KBM-7 (cell line): Measurements from ENCODE around the gene HBS1L.
"Not testable (repeated sequence)": the region's sequence is repeated elsewhere in the genome, so short reads cannot be mapped to it uniquely, and the experiment has no call there.

ENCODE experiments used
- DNase-seq: peaks from one replicate; pipeline ENCODE4 v3.0.0-alpha.2; 2015
- in situ Hi-C: fragments of 300-500 bp; cut with MboI; formaldehyde crosslinking; loops from 2 replicates; pipeline ENCODE4 v1.14.3; 2020; ENCODE audit warnings: low sequenced_read_pairs, low pct_unique_long_range_greater_than_20kb, mixed read lengths

Gene HBS1L

DNA sequence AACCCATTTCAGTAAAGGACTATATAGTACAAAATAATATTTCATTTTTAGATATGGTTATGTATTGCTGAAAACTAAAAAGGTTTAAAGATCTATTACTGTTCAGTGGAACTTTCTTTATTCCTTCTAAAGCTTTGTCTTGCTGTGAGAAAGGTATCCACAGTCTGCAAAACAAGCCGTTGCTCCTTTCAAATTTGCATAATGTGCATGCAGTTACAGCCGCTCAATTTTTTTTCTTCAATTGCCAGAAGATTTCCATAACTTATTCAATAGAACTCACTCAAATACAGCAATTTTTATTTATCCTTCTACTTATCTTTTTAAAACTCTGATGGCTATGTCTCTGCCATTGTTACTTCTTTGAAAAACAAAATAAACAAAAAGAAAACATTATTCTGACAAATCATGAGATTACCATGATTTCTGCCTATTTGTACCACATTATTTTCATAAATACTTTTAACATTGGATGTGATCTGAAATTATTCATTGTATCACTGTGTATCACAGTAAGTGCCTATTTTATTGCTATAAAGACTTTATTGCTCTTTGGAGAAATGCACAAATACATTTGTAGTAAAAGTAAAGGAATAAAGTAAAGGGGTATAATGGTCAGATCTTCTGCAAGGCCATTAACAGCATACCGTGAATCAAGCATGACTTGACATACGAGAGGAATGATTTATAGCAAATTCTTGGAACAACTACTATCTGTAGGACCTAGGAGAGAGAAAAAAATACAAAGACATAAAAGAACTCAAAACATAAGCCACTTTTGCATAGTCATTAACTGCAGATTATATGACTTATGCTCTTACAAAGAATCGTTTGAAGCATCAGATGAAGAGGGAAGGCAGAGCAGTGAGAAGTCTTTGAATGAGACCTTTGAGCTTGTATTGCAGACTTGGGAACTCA lies 29.6 kb upstream of the HBS1L start:
- in situ Hi-C loops = no loop called here
- DNase-seq = no peak

DNA sequence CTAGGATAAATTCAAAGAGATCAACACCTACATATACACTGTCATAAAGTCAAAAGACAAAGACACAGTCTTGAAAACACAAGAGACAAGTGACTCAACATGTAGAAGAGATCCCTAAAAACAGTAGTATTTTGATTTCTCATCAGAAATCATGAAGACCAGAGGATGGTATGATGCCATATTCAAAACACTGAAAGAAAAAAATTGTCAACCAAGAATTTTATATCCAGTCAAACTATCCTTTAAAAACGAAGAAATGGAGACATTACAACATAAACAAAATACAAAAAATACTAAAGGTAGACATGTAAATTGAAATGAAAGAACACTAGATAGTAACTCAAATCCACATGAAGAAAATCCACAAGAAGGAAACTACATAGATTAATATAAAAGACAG lies 27.3 kb upstream of the HBS1L start:
- DNase-seq = no peak
- in situ Hi-C loops = no loop called here

DNA sequence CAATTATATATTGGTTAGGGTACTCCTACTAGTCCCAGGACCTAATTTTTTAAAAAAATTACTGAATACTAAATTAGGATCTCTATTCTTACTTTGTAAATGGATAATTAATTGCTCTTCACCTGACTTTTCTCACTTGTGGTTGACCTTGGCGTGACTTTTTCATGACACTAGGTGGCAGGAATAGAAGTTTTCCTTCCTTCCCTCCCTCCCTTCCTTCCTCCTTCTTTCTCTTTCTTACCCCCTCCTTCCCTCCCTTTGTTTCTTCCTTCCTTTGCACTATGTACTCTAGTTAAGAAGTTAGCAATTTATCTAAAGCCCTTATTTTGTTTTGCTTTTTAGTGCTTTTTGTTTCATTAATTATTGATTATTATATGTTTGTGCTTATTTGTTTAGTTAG lies 20.4 kb upstream of the HBS1L start:
- no peak for DNase-seq
- in situ Hi-C loops = no loop called here

GRCh38 chr6:135073756-135074393 lies 19.3 kb upstream of the HBS1L start:
- no peak for DNase-seq

DNA sequence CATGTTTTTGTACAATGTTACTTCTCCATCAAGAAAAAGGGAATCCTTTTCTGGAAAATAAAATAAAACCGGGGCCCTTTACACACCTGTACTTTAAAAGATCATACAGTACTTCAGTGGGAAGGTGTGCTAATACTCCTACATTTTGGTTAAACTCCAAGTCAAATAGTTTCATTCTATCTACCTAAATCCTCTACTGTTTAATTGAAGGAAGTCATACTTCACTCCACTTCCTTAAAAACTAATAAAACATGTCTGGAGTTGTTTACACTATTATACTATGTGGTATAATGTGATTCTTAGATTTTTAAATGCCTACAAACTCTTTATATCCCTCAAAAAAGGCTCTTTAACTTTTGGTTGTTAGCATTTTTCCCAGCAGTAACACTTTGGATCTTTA lies 18.6 kb upstream of the HBS1L start:
- in situ Hi-C loops = no loop called here

More at GRCh38 chr6:135073756-135074393, 19.3 kb upstream of the HBS1L start:
- in situ Hi-C loops = no loop called here

DNA sequence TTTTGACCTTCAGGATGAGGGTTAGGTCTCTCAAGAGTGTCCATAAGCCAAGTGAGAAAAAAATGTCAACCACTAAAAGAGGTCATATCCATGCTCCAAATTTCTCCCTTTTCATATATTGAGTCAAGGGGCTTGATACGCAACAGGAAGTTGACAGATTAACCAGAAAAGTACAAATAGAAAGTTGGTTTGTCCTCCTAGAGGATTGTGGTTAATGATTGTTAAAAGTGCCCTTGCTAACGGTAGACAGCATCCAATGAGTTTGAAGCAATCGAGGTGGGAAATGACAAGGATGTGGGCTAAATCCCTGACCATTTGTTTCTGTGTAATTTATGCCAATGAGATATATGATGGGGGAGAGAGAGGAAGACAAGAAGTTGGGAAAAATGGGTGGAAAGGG lies 18.1 kb upstream of the HBS1L start:
- DNase-seq = no peak
- in situ Hi-C loops = no loop called here

More for the DNA sequence above, 18.6 kb upstream of the HBS1L start:
- DNase-seq = no peak

GRCh38 chr6:135071541-135071940 lies 16.9 kb upstream of the HBS1L start:
- DNase-seq = no peak
- in situ Hi-C loops = no loop called here

DNA sequence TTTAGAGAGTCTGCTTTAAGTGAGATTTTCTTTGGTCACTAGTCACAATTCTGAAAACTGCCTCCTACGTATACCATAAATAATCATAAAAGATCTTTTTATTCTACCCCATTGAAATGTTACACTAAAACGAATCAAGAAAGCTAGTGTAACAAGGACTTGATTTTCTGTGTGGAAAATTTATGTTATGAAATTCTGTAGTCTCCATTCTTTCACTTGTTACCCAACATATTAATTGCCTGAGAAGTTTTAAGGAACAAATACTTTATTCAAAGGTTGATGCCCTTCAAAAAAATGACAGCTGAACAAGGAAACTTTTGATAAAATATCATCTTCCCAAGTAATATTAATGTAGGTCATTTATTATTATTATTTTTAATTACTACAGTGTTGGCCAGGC lies 13.3 kb upstream of the HBS1L start:
- in situ Hi-C loops = no loop called here
- no peak for DNase-seq

- in situ Hi-C loops = no loop called here
- DNase-seq = no peak
Observed at GRCh38 chr6:135066806-135067205, 12.2 kb upstream of the HBS1L start.

GRCh38 chr6:135066397-135066796 lies 11.8 kb upstream of the HBS1L start:
- DNase-seq = no peak
- in situ Hi-C loops = no loop called here

GRCh38 chr6:135064586-135064985 lies 10.0 kb upstream of the HBS1L start:
- in situ Hi-C loops = no loop called here

GRCh38 chr6:135063926-135064325 lies 9.3 kb upstream of the HBS1L start:
- DNase-seq = no peak
- in situ Hi-C loops = no loop called here

More at GRCh38 chr6:135064586-135064985, 10.0 kb upstream of the HBS1L start:
- DNase-seq = no peak

DNA sequence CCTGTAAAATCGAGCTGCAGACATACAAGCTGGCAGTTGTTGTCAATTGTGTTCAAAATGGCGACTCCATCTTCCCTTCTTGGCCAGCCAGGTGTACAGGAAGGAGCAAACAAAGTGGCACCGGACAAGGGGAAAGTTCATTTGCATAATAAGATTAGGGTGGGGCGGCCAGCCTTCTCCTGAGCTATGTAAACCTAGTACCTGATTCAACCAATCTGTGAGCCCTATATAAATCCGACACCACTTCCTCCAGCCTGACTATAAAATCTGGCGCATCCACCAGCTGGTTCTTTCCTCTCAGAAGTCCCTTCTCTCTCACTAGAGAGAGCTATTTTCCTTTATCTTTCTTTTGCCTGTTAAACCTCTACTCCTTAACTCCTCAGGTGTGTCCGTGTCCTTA lies 8.1 kb upstream of the HBS1L start:
- no peak for DNase-seq
- in situ Hi-C loops = no loop called here

DNA sequence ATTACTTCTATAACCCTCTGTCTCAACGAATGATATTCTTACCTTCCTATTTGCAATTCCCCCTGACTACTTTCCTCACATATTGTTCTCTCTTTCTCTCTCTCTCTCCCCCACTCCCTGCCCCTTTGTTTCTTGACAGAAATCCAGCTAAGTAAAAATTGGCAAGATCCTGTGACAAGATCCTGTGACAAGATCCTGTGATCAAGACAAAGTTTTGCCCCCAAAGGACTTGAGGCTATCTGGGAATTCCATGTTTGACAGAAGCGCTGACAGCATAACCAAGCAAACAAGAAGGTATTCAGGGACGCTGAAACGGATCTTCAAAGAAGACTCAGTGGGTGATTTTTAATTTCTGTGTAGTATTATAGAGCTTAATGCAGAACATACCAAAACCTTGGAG lies 5.5 kb upstream of the HBS1L start:
- in situ Hi-C loops = no loop called here
- no peak for DNase-seq

DNA sequence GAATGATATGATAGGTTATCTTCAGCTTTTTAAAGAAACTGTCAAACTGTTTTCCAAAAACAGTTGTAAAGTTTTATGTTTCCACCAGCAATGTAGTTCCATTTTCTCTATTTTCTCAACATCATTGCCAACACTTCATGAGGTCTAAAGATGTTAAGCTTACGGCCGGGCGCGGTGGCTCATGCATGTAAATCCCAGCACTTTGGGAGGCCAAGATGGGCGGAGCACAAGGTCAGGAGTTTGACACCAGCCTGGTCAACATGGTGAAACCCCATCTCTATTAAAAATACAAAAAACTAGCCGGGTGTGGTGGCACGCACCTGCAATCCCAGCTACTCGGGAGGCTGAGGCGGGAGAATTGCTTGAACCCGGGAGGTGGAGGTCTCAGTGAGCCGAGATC lies 3.7 kb upstream of the HBS1L start:
- DNase-seq, in situ Hi-C loops: not testable (repeated sequence)

- in situ Hi-C loops = no loop called here
Observed at GRCh38 chr6:135056632-135057031, 2.0 kb upstream of the HBS1L start.

GRCh38 chr6:135054226-135054568 lies 425 bp downstream of the HBS1L start:
- in situ Hi-C loops = no loop called here
- DNase-seq = no peak

More at GRCh38 chr6:135056632-135057031, 2.0 kb upstream of the HBS1L start:
- DNase-seq = no peak

DNA sequence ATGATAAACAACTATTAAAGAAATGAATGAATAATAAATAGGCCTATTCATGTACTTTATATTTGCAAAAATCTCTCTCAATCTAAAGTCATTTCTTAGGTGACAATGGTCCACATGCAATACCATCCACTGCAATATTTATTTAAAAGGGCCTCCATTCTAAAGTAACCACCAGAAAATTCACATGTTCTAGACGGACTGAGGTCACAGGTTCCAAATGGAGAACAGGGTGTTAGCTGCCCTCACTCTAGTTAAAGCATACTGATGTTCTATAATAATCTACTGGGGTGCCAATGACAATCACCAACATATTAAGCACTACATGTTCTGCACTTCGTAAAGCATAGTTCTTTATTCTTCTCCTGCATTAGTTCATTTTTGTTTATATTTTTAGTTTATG lies 1.2 kb downstream of the HBS1L start:
- in situ Hi-C loops = no loop called here

DNA sequence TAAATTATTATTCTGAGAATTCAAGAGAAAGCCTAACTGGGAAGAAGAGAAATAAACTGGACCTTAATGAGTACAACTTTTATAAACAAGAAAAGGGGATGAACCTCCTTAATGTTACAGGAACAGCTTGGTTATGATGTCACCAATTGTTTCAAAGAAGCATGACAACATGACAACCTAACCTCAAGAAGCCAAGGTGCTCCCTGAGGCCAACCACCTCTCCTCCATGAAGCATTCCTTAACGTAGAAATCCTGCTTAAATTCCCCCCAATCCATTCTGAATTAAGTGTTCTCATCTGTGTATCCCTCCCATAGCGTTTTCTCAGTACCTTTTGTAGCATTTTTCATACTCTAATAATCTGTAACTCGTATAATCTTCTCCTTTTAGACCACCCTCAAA lies 1.7 kb downstream of the HBS1L start:
- in situ Hi-C loops = no loop called here
- DNase-seq = no peak

More for the DNA sequence above, 1.2 kb downstream of the HBS1L start:
- DNase-seq = no peak

- in situ Hi-C loops = no loop called here
- DNase-seq = no peak
Observed at GRCh38 chr6:135048915-135049314, 5.7 kb downstream of the HBS1L start.

DNA sequence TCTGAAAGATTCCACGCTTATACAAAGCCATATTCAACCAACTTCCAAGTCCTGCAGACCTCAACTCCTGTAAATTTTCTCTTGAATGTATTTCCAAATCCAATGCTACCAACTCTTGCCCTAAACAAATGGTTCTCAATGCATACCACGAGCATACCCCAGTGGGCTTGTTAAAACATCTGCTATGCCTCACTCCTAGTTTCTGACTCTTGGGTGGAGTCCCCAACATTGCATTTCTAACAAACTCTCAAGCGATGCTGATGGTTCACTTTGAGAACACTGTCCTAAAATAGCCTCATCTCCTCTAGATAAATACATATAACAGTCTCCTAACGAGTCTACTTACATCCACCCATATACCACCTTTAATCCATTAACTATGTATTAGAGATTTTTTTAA lies 7.3 kb downstream of the HBS1L start:
- in situ Hi-C loops = no loop called here

More for the DNA sequence above, 7.3 kb downstream of the HBS1L start:
- DNase-seq = no peak
